ENCODE measurements around the gene ASB1.

ASB1 gene

DNA sequence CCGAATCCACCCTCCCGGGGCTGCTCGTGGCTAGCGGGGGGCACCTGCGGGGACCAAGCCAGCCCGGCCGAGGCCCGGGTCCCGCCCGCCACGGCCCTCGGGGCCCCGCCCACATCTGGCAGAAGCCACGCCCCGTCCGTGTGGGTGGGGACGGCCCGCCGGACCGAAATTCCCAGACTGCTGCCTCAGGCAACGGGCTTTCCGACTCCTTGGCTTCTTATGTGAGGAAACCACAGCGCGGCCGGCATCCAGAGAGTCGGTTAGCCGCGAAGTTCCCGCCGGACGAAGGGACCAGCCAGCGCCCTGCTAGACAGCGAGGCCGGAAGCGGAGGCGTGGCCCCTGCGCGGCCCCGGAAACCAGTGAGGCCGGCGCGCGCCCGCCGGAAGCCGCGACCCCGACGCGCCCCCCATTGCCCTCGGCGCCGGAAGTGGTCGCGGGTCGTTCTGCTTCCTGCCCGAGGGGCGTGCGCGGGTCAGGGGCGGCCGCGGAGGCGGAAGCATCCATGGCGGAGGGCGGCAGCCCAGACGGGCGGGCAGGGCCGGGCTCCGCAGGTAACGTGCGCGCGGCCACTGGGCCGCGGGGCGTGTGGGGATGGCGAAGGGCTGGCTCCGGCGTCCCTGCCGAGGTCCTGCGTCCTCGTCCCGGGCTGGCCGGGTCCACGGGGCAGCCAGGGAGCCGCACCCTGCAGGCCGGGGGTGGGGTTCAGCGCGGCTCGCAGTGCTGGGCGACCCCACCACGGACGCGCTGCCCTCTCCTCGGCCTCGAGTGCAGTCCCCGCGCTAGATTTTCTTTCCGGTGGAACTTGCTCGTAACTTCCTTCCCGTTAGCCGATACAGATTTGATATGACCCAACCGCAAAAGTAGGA, at the start of gene ASB1:
Gene ASB1, plus strand, starts transcription at position 360 of the 867 bp plus-strand sequence. Its CDS starts 144 bp downstream, at position 504.
- DNase-seq (ENCODE audit: low read depth) = peak; percentile 88
- peak within 1 kb of the TSS; percentile 95 for H3K4me3 ChIP-seq (ENCODE audit: low read depth, low read length)
- TF ChIP-seq CTCF (IDR thresholded peaks at IDR 0.05; ENCODE audit: insufficient read depth, low read depth, low read length, missing control alignments) = no peak

DNA sequence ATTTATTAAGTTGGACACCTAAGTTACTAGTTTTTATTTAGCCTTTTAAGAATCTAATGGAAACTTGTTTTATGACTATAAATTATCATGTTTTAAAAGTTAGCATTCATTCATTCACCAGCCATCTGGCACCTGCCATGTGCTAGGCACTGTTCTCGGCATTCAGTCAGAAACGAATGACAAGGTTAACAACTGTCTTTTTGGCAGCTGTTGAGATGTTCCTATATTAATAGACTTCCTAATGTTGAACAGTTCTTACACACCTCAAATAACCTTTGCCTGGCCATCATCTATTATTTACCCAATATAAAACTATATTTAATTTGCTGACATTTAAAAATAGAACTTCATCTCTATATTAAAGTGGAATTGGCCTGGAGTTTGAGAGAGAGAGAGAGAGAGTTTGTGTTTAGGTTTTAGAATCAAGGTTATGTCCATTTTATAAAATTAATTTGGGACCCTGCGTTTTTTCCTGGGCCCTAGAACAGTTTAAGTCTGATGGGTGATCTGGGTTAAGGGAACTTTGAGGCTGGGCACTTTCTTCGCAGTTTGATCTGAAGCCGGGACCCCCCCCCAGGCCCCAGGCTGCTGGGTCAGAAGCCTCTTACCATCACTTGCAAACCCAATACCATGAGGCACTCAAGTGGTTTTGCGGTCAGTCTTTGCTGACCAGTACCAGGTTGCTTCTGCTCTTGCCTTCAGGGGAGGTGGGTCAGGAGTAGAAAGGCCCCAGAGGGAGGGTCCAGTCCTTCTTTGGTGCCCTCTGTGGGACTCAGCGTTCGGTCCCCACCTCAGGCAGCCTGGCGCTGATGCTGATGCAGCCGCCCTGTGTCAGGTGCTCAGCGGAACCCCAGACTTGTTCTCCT, 48.3 kb upstream of the ASB1 start:
- no peak for DNase-seq (ENCODE audit: low read depth)
- TF ChIP-seq CTCF (IDR thresholded peaks at IDR 0.05; ENCODE audit: insufficient read depth, low read depth, low read length, missing control alignments) = no peak
- H3K4me3 ChIP-seq (ENCODE audit: low read depth, low read length) = no peak overlapping the region

DNA sequence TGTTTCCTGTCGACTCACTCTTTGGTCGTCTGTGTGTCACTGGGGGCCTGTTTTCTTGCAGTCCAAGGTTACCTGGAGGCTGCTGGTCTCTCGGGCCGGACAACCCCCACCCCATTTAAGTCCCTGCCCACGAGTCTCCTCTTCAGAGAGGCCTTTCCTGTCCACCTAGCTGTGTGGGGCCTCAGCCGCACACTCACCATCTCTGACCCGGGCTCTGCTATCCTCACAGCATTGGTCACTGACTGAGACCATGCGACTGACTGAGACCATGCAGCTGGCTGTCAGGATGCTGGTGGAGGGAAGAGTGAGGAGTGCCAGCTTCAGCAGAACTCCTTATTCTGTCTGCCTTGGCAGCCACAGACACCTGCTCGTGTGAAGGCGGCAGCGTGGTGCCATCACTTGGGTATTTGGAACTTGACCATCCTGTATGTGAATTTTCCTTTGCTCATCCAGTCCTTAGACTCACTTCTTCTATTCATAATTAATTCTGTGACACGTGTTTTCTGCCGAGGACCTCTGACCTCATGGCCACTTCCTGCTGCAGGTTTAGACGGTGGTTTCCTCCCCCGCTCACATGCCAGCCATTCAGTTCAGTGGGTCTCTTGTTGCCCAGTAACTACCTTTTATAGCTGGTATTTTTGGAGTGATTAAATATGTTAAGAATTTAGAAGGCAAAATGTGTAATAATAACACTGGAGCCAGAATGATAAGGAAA, 47.5 kb upstream of the ASB1 start:
- TF ChIP-seq CTCF (IDR thresholded peaks at IDR 0.05; ENCODE audit: insufficient read depth, low read depth, low read length, missing control alignments) = no peak
- no peak overlapping the region for H3K4me3 ChIP-seq (ENCODE audit: low read depth, low read length)
- peak; percentile 56 for DNase-seq (ENCODE audit: low read depth)

- no peak for TF ChIP-seq CTCF (IDR thresholded peaks at IDR 0.05; ENCODE audit: insufficient read depth, low read depth, low read length, missing control alignments)
- no peak overlapping the region for H3K4me3 ChIP-seq (ENCODE audit: low read depth, low read length)
- no peak for DNase-seq (ENCODE audit: low read depth)
These were observed 46.4 kb upstream of the ASB1 start for GRCh38 chr2:238380336-238380735.

- H3K4me3 ChIP-seq (ENCODE audit: low read depth, low read length) = no peak overlapping the region
- no peak for TF ChIP-seq CTCF (IDR thresholded peaks at IDR 0.05; ENCODE audit: insufficient read depth, low read depth, low read length, missing control alignments)
- DNase-seq (ENCODE audit: low read depth) = no peak
These were observed 45.9 kb upstream of the ASB1 start for GRCh38 chr2:238380785-238381184.

DNA sequence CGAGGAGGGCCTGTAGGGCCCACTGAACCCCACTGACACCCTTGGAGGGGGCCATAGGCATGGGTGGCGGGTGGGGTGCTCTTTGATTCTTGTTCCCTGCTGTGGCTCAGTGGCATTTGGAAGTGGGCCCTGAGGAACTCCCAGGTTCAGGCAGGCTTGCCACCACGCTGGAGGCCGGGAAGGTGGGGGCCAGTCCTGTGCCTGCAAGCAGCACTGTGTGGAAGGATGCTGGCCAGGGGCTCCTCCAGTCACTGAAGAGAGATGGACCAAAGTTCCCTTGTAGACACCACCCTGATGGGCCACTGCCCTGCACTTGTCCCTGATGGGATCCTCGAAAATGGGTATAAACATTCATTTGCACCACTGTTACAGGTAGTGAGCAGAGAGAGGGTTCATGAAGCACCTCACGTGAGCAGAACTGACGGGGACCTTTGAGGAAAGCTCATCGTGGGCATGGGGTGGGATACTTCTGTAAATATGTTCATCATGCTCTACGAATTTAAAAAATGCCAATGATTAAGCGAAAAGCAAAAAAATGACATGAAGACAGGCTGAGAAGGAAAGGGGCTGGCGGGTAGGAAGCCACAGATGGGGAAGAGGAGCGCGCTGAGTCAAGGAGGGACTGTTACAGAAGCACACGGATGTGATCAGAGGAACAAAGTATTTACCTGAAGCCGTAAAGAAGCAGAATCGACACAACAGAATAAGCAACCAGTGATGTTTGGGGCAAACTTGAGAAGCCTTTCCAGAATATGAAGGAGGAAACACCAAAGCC, 45.2 kb upstream of the ASB1 start:
- no peak overlapping the region for H3K4me3 ChIP-seq (ENCODE audit: low read depth, low read length)
- TF ChIP-seq CTCF (IDR thresholded peaks at IDR 0.05; ENCODE audit: insufficient read depth, low read depth, low read length, missing control alignments) = no peak

More for the DNA sequence above, 45.2 kb upstream of the ASB1 start:
- no peak for DNase-seq (ENCODE audit: low read depth)
